ENCODE data around the gene FMO5.

Gene FMO5

GRCh38 chr1:147211577-147211976, 13.6 kb downstream of the FMO5 start:
- no peak overlapping the region for H3K4me3 ChIP-seq (ENCODE audit: low read depth, low read length)
- TF ChIP-seq, protein P1, sequence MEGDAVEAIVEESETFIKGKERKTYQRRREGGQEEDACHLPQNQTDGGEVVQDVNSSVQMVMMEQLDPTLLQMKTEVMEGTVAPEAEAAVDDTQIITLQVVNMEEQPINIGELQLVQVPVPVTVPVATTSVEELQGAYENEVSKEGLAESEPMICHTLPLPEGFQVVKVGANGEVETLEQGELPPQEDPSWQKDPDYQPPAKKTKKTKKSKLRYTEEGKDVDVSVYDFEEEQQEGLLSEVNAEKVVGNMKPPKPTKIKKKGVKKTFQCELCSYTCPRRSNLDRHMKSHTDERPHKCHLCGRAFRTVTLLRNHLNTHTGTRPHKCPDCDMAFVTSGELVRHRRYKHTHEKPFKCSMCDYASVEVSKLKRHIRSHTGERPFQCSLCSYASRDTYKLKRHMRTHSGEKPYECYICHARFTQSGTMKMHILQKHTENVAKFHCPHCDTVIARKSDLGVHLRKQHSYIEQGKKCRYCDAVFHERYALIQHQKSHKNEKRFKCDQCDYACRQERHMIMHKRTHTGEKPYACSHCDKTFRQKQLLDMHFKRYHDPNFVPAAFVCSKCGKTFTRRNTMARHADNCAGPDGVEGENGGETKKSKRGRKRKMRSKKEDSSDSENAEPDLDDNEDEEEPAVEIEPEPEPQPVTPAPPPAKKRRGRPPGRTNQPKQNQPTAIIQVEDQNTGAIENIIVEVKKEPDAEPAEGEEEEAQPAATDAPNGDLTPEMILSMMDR (IDR thresholded peaks at IDR 0.05; ENCODE audit: low read depth, low read length), result no peak

DNA sequence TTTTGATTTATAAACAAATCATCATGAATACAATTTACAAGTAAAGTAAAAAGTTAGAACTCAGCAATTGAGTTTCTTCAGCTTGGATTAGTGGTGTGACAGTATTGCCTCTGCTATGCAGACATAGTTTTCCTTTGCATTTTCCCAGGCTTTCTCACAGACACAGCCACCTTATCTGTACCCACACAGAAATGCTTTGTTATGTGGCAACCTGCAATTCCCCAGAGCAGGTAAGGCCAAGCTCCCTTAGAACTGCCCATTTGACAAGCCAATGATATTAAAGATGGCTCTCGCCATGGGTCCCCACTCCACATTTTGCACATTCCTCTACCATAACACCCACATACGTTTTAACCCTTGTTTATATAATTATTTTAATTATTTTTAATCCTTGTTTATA, 14.2 kb downstream of the FMO5 start:
- TF ChIP-seq, protein P1 (IDR thresholded peaks at IDR 0.05; ENCODE audit: low read depth, low read length), result no peak
- no peak overlapping the region for H3K4me3 ChIP-seq (ENCODE audit: low read depth, low read length)

DNA sequence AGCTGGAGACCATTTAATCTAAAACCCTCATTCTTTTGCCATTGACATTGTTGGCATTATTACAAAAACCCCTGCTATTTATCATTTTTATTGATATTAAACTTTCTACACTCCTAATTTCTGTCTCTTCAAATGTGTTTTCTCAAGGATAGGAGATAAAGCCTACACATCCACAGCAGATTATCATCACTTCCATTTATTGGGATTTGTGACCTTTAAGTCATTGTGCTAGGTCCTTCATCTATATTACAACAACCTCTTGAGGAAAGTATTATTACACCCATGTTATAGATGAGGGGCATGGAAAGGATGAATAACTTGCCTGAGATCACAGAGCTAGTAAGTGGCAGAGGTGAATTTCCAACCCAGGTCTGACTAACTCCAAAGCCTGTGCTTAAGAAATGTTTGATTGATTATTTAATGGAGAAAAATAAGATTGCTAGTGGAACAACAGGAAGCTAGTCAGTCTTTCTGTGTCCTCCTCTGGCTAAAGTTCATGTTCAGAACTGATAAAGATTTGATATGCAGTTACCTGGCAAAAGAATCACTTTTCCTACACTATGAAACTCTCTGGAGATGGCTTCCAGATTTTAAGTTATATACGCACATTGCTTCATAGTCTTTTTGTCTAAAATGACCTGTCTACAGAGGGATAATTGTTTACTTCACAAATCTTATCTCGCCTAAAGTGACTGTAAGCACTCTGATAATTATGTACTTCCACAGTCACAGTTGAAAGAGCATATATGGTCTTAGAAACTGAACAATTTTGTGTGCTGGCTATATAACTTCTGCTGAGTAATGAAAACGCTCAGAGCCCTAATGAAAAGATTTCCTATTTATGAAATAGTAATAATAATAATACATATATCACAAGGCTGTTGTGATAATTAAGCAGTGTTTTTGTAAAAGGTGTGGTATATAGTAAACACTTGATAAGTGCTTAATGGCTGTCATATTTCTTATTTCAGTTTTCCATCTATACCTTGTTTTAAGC, 15.0 kb downstream of the FMO5 start:
- TF ChIP-seq, protein P1 (IDR thresholded peaks at IDR 0.05; ENCODE audit: low read depth, low read length), result no peak
- H3K4me3 ChIP-seq (ENCODE audit: low read depth, low read length), result no peak overlapping the region

DNA sequence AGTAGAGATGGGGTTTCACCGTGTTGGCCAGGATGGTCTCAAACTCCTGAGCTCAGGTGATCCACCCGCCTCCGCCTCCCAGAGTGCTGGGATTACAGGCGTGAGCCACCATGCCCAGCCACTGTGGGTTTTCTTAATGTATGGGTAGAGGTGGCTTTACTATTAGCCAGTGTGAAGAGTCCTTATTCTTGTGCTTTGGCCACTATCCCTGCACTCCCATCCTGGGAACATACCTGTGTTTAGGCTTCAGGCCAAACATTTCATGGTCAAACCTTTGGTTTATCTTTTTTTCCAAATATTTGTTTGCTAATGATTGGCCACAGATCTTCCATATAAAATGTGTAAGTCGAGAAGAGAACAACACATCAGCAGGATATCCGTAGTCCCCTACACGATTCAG, 16.5 kb downstream of the FMO5 start:
- no peak overlapping the region for H3K4me3 ChIP-seq (ENCODE audit: low read depth, low read length)
- TF ChIP-seq, protein P1 (IDR thresholded peaks at IDR 0.05; ENCODE audit: low read depth, low read length), result no peak

DNA sequence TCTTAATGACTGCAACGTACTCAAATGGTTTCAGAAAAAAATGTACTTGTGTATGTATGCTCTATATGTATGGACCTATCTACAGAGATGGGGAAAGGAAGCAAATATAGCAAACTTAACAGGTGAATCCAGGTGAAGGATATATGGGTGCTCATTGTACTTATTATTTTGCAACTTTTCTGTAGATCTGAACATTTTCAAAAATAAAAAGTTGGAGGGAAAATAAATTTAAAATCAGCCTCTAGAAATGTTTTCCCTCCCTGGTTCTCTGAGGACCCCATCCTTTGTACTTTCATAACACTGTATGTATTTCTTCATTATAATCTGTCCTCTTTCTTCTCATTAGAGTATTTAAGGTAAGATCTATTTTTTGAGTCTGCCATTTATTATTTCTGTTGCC, 17.9 kb downstream of the FMO5 start:
- TF ChIP-seq, protein P1 (IDR thresholded peaks at IDR 0.05; ENCODE audit: low read depth, low read length), result no peak
- no peak overlapping the region for H3K4me3 ChIP-seq (ENCODE audit: low read depth, low read length)

DNA sequence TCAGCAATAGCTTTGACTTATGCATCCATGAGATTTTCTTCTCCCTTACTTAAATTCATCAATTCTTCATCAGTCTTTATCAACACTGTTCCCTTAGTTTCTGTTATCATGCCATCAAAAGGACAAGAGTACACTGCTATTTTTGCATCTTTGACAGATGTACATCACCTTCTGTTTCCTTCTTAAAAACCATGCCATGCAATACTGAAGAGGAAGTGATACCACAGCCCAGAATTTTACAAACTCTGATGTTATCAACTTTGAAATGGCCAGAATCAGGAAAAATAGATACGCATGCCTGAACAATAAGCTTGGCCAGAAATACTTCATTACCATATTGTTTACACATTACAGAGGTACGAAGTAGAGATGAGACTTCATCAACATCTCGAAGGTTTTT, 21.1 kb downstream of the FMO5 start:
- no peak overlapping the region for H3K4me3 ChIP-seq (ENCODE audit: low read depth, low read length)
- TF ChIP-seq, protein P1 (IDR thresholded peaks at IDR 0.05; ENCODE audit: low read depth, low read length), result no peak

DNA sequence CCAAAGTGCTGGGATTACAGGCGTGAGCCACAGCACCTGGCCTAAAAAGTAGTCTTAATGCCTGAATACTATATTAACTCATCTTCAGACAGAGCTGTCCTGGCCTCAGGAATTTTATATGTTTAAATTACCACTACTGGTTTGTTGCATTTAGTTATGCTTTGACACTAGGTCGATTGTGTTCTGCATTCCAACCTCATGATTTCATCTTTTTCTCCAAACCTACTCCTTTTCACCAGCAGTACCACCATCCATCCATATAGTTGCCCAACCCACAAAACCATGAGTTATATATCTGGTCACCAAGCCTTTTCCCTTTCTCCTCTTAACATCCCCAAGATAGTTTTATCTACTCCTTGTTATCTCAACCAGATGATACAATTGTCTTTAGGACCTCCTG, 22.6 kb downstream of the FMO5 start:
- TF ChIP-seq, protein P1 (IDR thresholded peaks at IDR 0.05; ENCODE audit: low read depth, low read length), result no peak
- no peak overlapping the region for H3K4me3 ChIP-seq (ENCODE audit: low read depth, low read length)
